ENCODE measurements around the gene PSMD4. TPM values are rescaled to one million over a fixed set of nuclear protein-coding genes. Genes with fewer than 3 reads are reported as not detected.
"Not testable (repeated sequence)": the region's sequence is repeated elsewhere in the genome, so short reads cannot be mapped to it uniquely, and the experiment has no call there.

Gene PSMD4
- 142 TPM for total RNA-seq
- long read RNA-seq, transcript PSMD4-201 (10 exons, 1,333 nt), result minor isoform, 19 of 220 reads
- long read RNA-seq, transcript PSMD4-202 (10 exons, 1,350 nt), result major isoform, 172 of 220 reads
- long read RNA-seq, partial matches to known transcripts, result 2 of 220 reads
- long read RNA-seq, other reads (novel, unspliced or antisense), result 27 of 220 reads

- peak within 1 kb of the TSS; percentile 92 for H3K27ac ChIP-seq (replicated peaks)
- peak; percentile 94 for DNase-seq
- peaks cover 3% of the 10 kb centered on the region for H3K36me3 ChIP-seq
- intact Hi-C loops (cut with micrococcal nuclease), result no loop called here
- H3K4me1 ChIP-seq, result peaks cover 32% of the 10 kb centered on the region
- H3K9me3 ChIP-seq (replicated peaks), result no peaks in the 10 kb centered on the region
- peak within 1 kb of the TSS; percentile 97 for H3K4me3 ChIP-seq
- H3K27me3 ChIP-seq (ENCODE audit: low read depth), result no peaks in the 10 kb centered on the region
- no peak for TF ChIP-seq CTCF (IDR thresholded peaks at IDR 0.05; ENCODE audit: borderline replicate concordance)
These were observed at the start of gene PSMD4 for GRCh38 chr1:151254217-151255213. PSMD4 (plus strand) TSS chr1:151254734; CDS start chr1:151254783, 49 bp downstream.

- Histone ChIP-seq H3K36me3 (peaks cover 57% of the 10 kb centered on the region), H3K4me1 (peaks cover 64% of the 10 kb centered on the region)
- DNase-seq; H3K27me3 ChIP-seq (ENCODE audit: low read depth); H3K9me3 ChIP-seq (replicated peaks); intact Hi-C loops (cut with micrococcal nuclease); H3K27ac ChIP-seq (replicated peaks); H3K4me3 ChIP-seq: not testable (repeated sequence)
These were observed 49.1 kb upstream of the PSMD4 start for GRCh38 chr1:151205381-151205965.

GRCh38 chr1:151210830-151211229, 43.7 kb upstream of the PSMD4 start:
- no peak for TF ChIP-seq CTCF (IDR thresholded peaks at IDR 0.05; ENCODE audit: borderline replicate concordance)
- Histone ChIP-seq H3K9me3 (replicated peaks) (no peaks in the 10 kb centered on the region), H3K36me3 (peaks cover 53% of the 10 kb centered on the region), H3K27me3 (ENCODE audit: low read depth) (no peaks in the 10 kb centered on the region), H3K27ac (replicated peaks) (no peak overlapping the region), H3K4me1 (peaks cover 39% of the 10 kb centered on the region), H3K4me3 (no peak overlapping the region)
- DNase-seq, result no peak
- intact Hi-C loops (cut with micrococcal nuclease), result loop anchor here (5.0 kb wide), 1 partner anchor 36 kb away; no protein-coding TSS in a partner anchor

GRCh38 chr1:151211972-151212705, 42.4 kb upstream of the PSMD4 start:
- no peak for DNase-seq
- intact Hi-C loops (cut with micrococcal nuclease), result loop anchor here (5.0 kb wide), 1 partner anchor 35 kb away; no protein-coding TSS in a partner anchor
- no peaks in the 10 kb centered on the region for H3K27me3 ChIP-seq (ENCODE audit: low read depth)
- no peak overlapping the region for H3K27ac ChIP-seq (replicated peaks)
- H3K4me3 ChIP-seq, result no peak overlapping the region
- H3K9me3 ChIP-seq (replicated peaks), result no peaks in the 10 kb centered on the region
- H3K36me3 ChIP-seq, result peaks cover 43% of the 10 kb centered on the region
- peaks cover 37% of the 10 kb centered on the region for H3K4me1 ChIP-seq
- no peak for TF ChIP-seq CTCF (IDR thresholded peaks at IDR 0.05; ENCODE audit: borderline replicate concordance)

- peaks cover 38% of the 10 kb centered on the region for H3K4me1 ChIP-seq
- DNase-seq, result no peak
- TF ChIP-seq CTCF (IDR thresholded peaks at IDR 0.05; ENCODE audit: borderline replicate concordance), result no peak
- H3K27me3 ChIP-seq (ENCODE audit: low read depth), result no peaks in the 10 kb centered on the region
- H3K9me3 ChIP-seq (replicated peaks), result no peaks in the 10 kb centered on the region
- intact Hi-C loops (cut with micrococcal nuclease), result loop anchor here (5.0 kb wide), 1 partner anchor 34 kb away; no protein-coding TSS in a partner anchor
- H3K27ac ChIP-seq (replicated peaks), result no peak overlapping the region
- peaks cover 31% of the 10 kb centered on the region for H3K36me3 ChIP-seq
- H3K4me3 ChIP-seq, result no peak overlapping the region
These were observed 41.0 kb upstream of the PSMD4 start for GRCh38 chr1:151213560-151213959.
